Transverse colon (tissue), 4 donors: ENCODE results near the gene GNS.

Experiments used
- CTCF ChIP-seq, 5 experiments: fragments of 200-600 bp in 3 of 5; fragments of 450-650 bp in 2 of 5; sonication (generic) in 3 of 5; IDR thresholded peaks; 1 replicate in 2 of 5; 2 replicates in 3 of 5; pipeline ENCODE4 v1.5.1; 2016 to 2017; ENCODE audit warnings: antibody characterized with exemption in 5 of 5, inconsistent platforms in 3 of 5, mild to moderate bottlenecking in 2 of 5, moderate library complexity in 1 of 5
- POLR2AphosphoS5 ChIP-seq, 3 donors: sonication (generic); formaldehyde crosslinking; IDR thresholded peaks; one replicate each; pipeline ENCODE4 v1.6.1; 2016; ENCODE audit warnings: antibody characterized with exemption in 3 of 3

- TF ChIP-seq CTCF (IDR thresholded peaks at IDR 0.05) (no peak), POLR2AphosphoS5 (IDR thresholded peaks at IDR 0.05) (no peak)
These were observed 16.0 kb downstream of the GNS start for GRCh38 chr12:64743206-64743605.
